ENCODE data around the gene GPD2.

GPD2 gene

DNA sequence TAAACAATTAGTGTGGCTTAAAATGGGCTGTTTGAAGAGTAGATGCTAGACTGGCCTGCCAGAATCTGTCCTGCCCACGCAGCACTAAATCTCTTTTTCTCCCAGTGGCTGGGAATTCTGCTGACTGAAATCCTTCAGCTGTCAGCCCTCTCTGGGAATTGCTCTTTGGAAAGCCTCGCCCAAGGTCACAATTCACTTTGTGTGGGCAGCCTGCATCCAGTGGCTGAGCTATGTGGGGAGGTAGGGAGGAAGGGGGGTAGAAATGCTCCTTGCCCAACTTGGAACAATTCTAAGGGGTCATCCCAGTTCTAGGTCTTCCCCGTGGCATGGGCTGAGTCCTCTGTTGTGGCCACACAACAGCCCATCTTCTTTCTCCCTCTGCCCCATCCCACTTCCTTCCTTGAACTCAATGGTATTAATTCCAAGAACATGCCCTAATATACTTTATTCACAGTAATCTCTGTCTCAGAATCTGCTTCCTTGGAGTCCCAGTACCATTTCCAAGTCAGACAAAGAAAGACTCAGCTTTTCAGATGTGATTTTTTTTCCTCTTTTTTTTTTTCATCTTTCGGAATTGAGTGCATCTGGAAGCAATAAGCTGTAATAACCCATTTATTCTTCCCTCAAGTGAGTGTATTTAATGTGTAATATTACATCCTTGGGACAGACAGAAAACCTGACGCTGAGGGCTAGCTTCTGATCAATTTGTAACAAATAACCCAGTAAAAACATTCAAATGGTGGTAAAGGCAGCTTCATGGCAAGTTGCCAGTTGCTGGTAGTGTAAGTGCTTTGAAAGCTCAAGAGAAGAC is 189.4 kb downstream of the GPD2 start:
- Histone ChIP-seq H2BK15ac (ENCODE audit: low read depth, poor library complexity, severe bottlenecking) (no peak overlapping the region), H3K23ac (ENCODE audit: low read length in 2 of 2) (no peak overlapping the region), H3K27me3 (ENCODE audit: control insufficient read depth in 1 of 2, insufficient read depth in 1 of 2, low read length in 2 of 2) (no peaks in the 10 kb centered on the region), H3K9ac (ENCODE audit: low read length) (no peak overlapping the region), H3K4me1 (ENCODE audit: control insufficient read depth, insufficient read depth, low read depth, low read length) (no peaks in the 10 kb centered on the region), H3K79me1 (replicated peaks; ENCODE audit: low read length, poor library complexity, severe bottlenecking) (no peaks in the 10 kb centered on the region), H2AFZ (ENCODE audit: low read depth, low read length) (no peak overlapping the region), H3K4ac (ENCODE audit: low read depth in 1 of 2, low read length in 2 of 2) (no peak overlapping the region), H4K91ac (ENCODE audit: low read length) (no peak overlapping the region), H3K4me3 (ENCODE audit: insufficient read depth in 1 of 2, low read depth in 1 of 2, low read length in 2 of 2) (no peak overlapping the region), H2BK12ac (ENCODE audit: low read length in 2 of 2) (no peak overlapping the region), H2AK5ac (ENCODE audit: low read length, severe bottlenecking) (no peak overlapping the region), H3K36me3 (ENCODE audit: control insufficient read depth in 1 of 2, insufficient read depth in 2 of 2, low read depth in 1 of 2, low read length in 2 of 2) (no peaks in the 10 kb centered on the region), H3K18ac (ENCODE audit: low read depth in 1 of 2, low read length in 2 of 2) (no peak overlapping the region), H4K8ac (ENCODE audit: low read length) (no peak overlapping the region), H3K27ac (ENCODE audit: low read length, poor library complexity, severe bottlenecking) (no peak overlapping the region), H3K14ac (ENCODE audit: low read length in 2 of 2) (no peak overlapping the region), H3K4me2 (ENCODE audit: low read length, poor library complexity, severe bottlenecking) (no peak overlapping the region), H2BK5ac (ENCODE audit: low read depth, low read length, poor library complexity, severe bottlenecking) (no peak overlapping the region), H2BK120ac (ENCODE audit: low read depth, low read length) (no peak overlapping the region), H3K9me3 (ENCODE audit: control insufficient read depth, low read length) (peaks cover 13% of the 10 kb centered on the region)
- WGBS, result 88% methylated on average over 4 of the region's 5 CpGs
- no peak for DNase-seq

- Histone ChIP-seq H3K36me3 (ENCODE audit: control insufficient read depth in 1 of 2, insufficient read depth in 2 of 2, low read depth in 1 of 2, low read length in 2 of 2) (no peaks in the 10 kb centered on the region), H3K4me2 (ENCODE audit: low read length, poor library complexity, severe bottlenecking) (no peak overlapping the region), H3K9me3 (ENCODE audit: control insufficient read depth, low read length) (peaks cover 6% of the 10 kb centered on the region), H3K4me3 (ENCODE audit: insufficient read depth in 1 of 2, low read depth in 1 of 2, low read length in 2 of 2) (no peak overlapping the region), H3K4ac (ENCODE audit: low read depth in 1 of 2, low read length in 2 of 2) (no peak overlapping the region), H2BK12ac (ENCODE audit: low read length in 2 of 2) (no peak overlapping the region), H2BK5ac (ENCODE audit: low read depth, low read length, poor library complexity, severe bottlenecking) (no peak overlapping the region), H3K79me1 (replicated peaks; ENCODE audit: low read length, poor library complexity, severe bottlenecking) (no peaks in the 10 kb centered on the region), H4K91ac (ENCODE audit: low read length) (no peak overlapping the region), H3K18ac (ENCODE audit: low read depth in 1 of 2, low read length in 2 of 2) (no peak overlapping the region), H2BK15ac (ENCODE audit: low read depth, poor library complexity, severe bottlenecking) (no peak overlapping the region), H3K27me3 (ENCODE audit: control insufficient read depth in 1 of 2, insufficient read depth in 1 of 2, low read length in 2 of 2) (no peaks in the 10 kb centered on the region), H3K23ac (ENCODE audit: low read length in 2 of 2) (no peak overlapping the region), H3K14ac (ENCODE audit: low read length in 2 of 2) (no peak overlapping the region), H4K8ac (ENCODE audit: low read length) (no peak overlapping the region), H3K27ac (ENCODE audit: low read length, poor library complexity, severe bottlenecking) (no peak overlapping the region), H2AFZ (ENCODE audit: low read depth, low read length) (no peak overlapping the region), H2BK120ac (ENCODE audit: low read depth, low read length) (no peak overlapping the region), H2AK5ac (ENCODE audit: low read length, severe bottlenecking) (no peak overlapping the region), H3K4me1 (ENCODE audit: control insufficient read depth, insufficient read depth, low read depth, low read length) (no peaks in the 10 kb centered on the region), H3K9ac (ENCODE audit: low read length) (no peak overlapping the region)
- DNase-seq, result no peak
- WGBS, result no CpG with 5 or more reads among the region's 1 CpG
These were observed 190.8 kb downstream of the GPD2 start for GRCh38 chr2:156626931-156627330.

DNA sequence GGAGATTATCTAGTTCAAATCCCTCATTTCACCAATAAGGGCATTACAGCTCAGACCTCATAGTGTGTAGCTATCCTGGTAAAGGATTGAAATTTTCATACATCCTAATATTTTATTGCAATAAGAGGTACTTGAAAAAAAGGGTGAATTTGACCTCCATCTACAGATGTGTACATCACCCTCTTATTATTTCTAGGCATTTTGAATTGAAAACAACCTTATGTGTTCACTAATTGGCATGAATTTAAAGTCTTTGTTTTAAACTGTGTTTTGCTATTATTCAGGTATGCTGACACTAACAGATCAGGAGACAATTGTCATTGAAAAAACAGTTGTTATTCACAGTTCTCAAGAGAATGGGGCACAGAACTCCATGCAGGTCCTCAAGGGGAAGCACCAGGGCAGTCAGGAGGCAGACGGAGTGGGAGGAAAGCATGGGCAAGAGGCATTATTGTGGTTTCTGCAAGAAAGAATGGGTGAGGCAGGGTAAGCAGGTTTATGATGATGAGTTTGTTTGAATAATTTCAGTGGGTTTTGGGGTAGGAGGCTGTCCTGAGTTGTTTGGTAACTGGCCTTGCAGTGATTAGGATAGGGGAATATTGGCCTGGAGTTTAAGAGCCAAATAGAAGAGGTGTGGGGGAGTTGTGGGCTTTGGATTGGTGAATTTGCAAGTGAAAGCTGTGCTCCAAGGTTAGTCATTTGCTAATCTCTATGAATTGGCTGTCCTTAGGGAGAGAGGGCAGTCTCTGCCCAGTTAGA is 194.6 kb downstream of the GPD2 start:
- Histone ChIP-seq H2AK5ac (ENCODE audit: low read length, severe bottlenecking) (no peak overlapping the region), H3K4me2 (ENCODE audit: low read length, poor library complexity, severe bottlenecking) (no peak overlapping the region), H2BK15ac (ENCODE audit: low read depth, poor library complexity, severe bottlenecking) (no peak overlapping the region), H3K4me3 (ENCODE audit: insufficient read depth in 1 of 2, low read depth in 1 of 2, low read length in 2 of 2) (no peak overlapping the region), H2BK120ac (ENCODE audit: low read depth, low read length) (no peak overlapping the region), H3K27ac (ENCODE audit: low read length, poor library complexity, severe bottlenecking) (no peak overlapping the region), H4K91ac (ENCODE audit: low read length) (no peak overlapping the region), H3K9ac (ENCODE audit: low read length) (no peak overlapping the region), H3K4me1 (ENCODE audit: control insufficient read depth, insufficient read depth, low read depth, low read length) (no peaks in the 10 kb centered on the region), H3K36me3 (ENCODE audit: control insufficient read depth in 1 of 2, insufficient read depth in 2 of 2, low read depth in 1 of 2, low read length in 2 of 2) (no peaks in the 10 kb centered on the region), H3K18ac (ENCODE audit: low read depth in 1 of 2, low read length in 2 of 2) (no peak overlapping the region), H2BK12ac (ENCODE audit: low read length in 2 of 2) (no peak overlapping the region), H2BK5ac (ENCODE audit: low read depth, low read length, poor library complexity, severe bottlenecking) (no peak overlapping the region), H3K23ac (ENCODE audit: low read length in 2 of 2) (no peak overlapping the region), H3K9me3 (ENCODE audit: control insufficient read depth, low read length) (no peaks in the 10 kb centered on the region), H3K4ac (ENCODE audit: low read depth in 1 of 2, low read length in 2 of 2) (no peak overlapping the region), H3K27me3 (ENCODE audit: control insufficient read depth in 1 of 2, insufficient read depth in 1 of 2, low read length in 2 of 2) (peaks cover 0 to 4% of the 10 kb centered on the region in 2 experiments), H3K14ac (ENCODE audit: low read length in 2 of 2) (no peak overlapping the region), H4K8ac (ENCODE audit: low read length) (no peak overlapping the region), H3K79me1 (replicated peaks; ENCODE audit: low read length, poor library complexity, severe bottlenecking) (no peaks in the 10 kb centered on the region), H2AFZ (ENCODE audit: low read depth, low read length) (no peak overlapping the region)
- WGBS, result 70% methylated on average over 1 of the region's 1 CpG
- no peak for DNase-seq

DNA sequence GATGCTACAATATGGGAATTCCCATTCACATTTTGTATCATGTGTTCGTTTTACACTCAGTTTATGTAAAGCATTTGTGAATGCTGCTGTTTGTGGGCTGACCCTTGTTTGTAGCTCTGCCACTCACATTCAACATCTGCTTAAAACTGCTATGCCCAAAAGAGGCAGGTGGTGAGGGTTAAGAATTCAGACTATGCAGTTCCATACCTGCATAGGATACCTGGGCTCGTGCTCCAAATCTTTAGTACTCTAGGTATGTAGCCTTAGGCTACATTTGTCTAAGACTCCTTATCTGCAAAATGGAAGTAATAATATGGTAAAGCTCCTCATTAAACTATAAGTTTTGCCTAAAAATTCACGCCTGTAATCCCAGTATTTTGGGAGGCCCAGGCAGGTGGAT is 199.5 kb downstream of the GPD2 start:
- Histone ChIP-seq H2AK5ac (ENCODE audit: low read length, severe bottlenecking) (no peak overlapping the region), H3K79me1 (replicated peaks; ENCODE audit: low read length, poor library complexity, severe bottlenecking) (no peaks in the 10 kb centered on the region), H3K18ac (ENCODE audit: low read depth in 1 of 2, low read length in 2 of 2) (no peak overlapping the region), H4K91ac (ENCODE audit: low read length) (no peak overlapping the region), H2BK5ac (ENCODE audit: low read depth, low read length, poor library complexity, severe bottlenecking) (no peak overlapping the region), H4K8ac (ENCODE audit: low read length) (no peak overlapping the region), H2BK120ac (ENCODE audit: low read depth, low read length) (no peak overlapping the region), H3K27me3 (ENCODE audit: control insufficient read depth in 1 of 2, insufficient read depth in 1 of 2, low read length in 2 of 2) (peaks cover 0 to 4% of the 10 kb centered on the region in 2 experiments), H3K14ac (ENCODE audit: low read length in 2 of 2) (no peak overlapping the region), H3K36me3 (ENCODE audit: control insufficient read depth in 1 of 2, insufficient read depth in 2 of 2, low read depth in 1 of 2, low read length in 2 of 2) (no peaks in the 10 kb centered on the region), H3K27ac (ENCODE audit: low read length, poor library complexity, severe bottlenecking) (no peak overlapping the region), H3K23ac (ENCODE audit: low read length in 2 of 2) (no peak overlapping the region), H2BK12ac (ENCODE audit: low read length in 2 of 2) (no peak overlapping the region), H2BK15ac (ENCODE audit: low read depth, poor library complexity, severe bottlenecking) (no peak overlapping the region), H3K4me3 (ENCODE audit: insufficient read depth in 1 of 2, low read depth in 1 of 2, low read length in 2 of 2) (no peak overlapping the region), H3K4ac (ENCODE audit: low read depth in 1 of 2, low read length in 2 of 2) (no peak overlapping the region), H3K4me2 (ENCODE audit: low read length, poor library complexity, severe bottlenecking) (no peak overlapping the region), H3K9ac (ENCODE audit: low read length) (no peak overlapping the region), H3K9me3 (ENCODE audit: control insufficient read depth, low read length) (no peaks in the 10 kb centered on the region), H3K4me1 (ENCODE audit: control insufficient read depth, insufficient read depth, low read depth, low read length) (no peaks in the 10 kb centered on the region), H2AFZ (ENCODE audit: low read depth, low read length) (no peak overlapping the region)
- no peak for DNase-seq
- 75% methylated on average over 2 of the region's 3 CpGs for WGBS

Data from mesenchymal stem cell (in vitro differentiated cells and primary cell).